Measurements from ENCODE around the gene GATB.

- TF ChIP-seq CTCF (IDR thresholded peaks at IDR 0.05) (no peak), EZH2 (IDR thresholded peaks at IDR 0.05) (no peak), EZH2phosphoT487 (IDR thresholded peaks at IDR 0.05) (no peak)
Measured at GRCh38 chr4:151698213-151698612, 62.6 kb downstream of the GATB start.
